ENCODE data around the gene NSG2.

Gene NSG2

GRCh38 chr5:174030286-174030685, 15.2 kb upstream of the NSG2 start:
- TF ChIP-seq GABPA (IDR thresholded peaks at IDR 0.05; ENCODE audit: low read depth) (no peak), POLR2AphosphoS5 (IDR thresholded peaks at IDR 0.05; ENCODE audit: low read depth) (no peak), SPI1 (IDR thresholded peaks at IDR 0.05; ENCODE audit: borderline replicate concordance, low read depth) (no peak), REST (IDR thresholded peaks at IDR 0.05; ENCODE audit: insufficient replicate concordance, low read depth) (no peak), CTCF (IDR thresholded peaks at IDR 0.05; ENCODE audit: insufficient read depth, low read length) (no peak)
- H3K27me3 ChIP-seq (ENCODE audit: insufficient read depth, poor library complexity, severe bottlenecking): peaks cover 2% of the 10 kb centered on the region
- no peak overlapping the region for H3K4me3 ChIP-seq (replicated peaks; ENCODE audit: insufficient read depth, low read length)
- no peak overlapping the region for H3K27ac ChIP-seq (replicated peaks)
- DNase-seq (ENCODE audit: low read depth in 1 of 2, low spot score in 1 of 2): no peak

GRCh38 chr5:174044466-174045254, 846 bp upstream of the NSG2 start:
- Histone ChIP-seq H3K4me3 (replicated peaks; ENCODE audit: insufficient read depth, low read length) (no peak overlapping the region), H3K27me3 (ENCODE audit: insufficient read depth, poor library complexity, severe bottlenecking) (peaks cover under 1% of the 10 kb centered on the region), H3K27ac (replicated peaks) (no peak overlapping the region)
- TF ChIP-seq GABPA (IDR thresholded peaks at IDR 0.05; ENCODE audit: low read depth) (no peak), CTCF (IDR thresholded peaks at IDR 0.05; ENCODE audit: insufficient read depth, low read length) (no peak), POLR2AphosphoS5 (IDR thresholded peaks at IDR 0.05; ENCODE audit: low read depth) (no peak), REST (IDR thresholded peaks at IDR 0.05; ENCODE audit: insufficient replicate concordance, low read depth) (no peak), SPI1 (IDR thresholded peaks at IDR 0.05; ENCODE audit: borderline replicate concordance, low read depth) (no peak)
- DNase-seq (ENCODE audit: low read depth in 1 of 2, low spot score in 1 of 2): no peak

GRCh38 chr5:174046558-174046957, 1.1 kb downstream of the NSG2 start:
- Histone ChIP-seq H3K4me3 (replicated peaks; ENCODE audit: insufficient read depth, low read length) (no peak overlapping the region), H3K27ac (replicated peaks) (no peak overlapping the region), H3K27me3 (ENCODE audit: insufficient read depth, poor library complexity, severe bottlenecking) (no peaks in the 10 kb centered on the region)
- TF ChIP-seq CTCF (IDR thresholded peaks at IDR 0.05; ENCODE audit: insufficient read depth, low read length) (no peak), POLR2AphosphoS5 (IDR thresholded peaks at IDR 0.05; ENCODE audit: low read depth) (no peak), SPI1 (IDR thresholded peaks at IDR 0.05; ENCODE audit: borderline replicate concordance, low read depth) (no peak), REST (IDR thresholded peaks at IDR 0.05; ENCODE audit: insufficient replicate concordance, low read depth) (no peak), GABPA (IDR thresholded peaks at IDR 0.05; ENCODE audit: low read depth) (no peak)
- DNase-seq (ENCODE audit: low read depth in 1 of 2, low spot score in 1 of 2): no peak

Measured in HL-60 (cell line).